ENCODE data around the gene ZBTB20.

ZBTB20 gene

DNA sequence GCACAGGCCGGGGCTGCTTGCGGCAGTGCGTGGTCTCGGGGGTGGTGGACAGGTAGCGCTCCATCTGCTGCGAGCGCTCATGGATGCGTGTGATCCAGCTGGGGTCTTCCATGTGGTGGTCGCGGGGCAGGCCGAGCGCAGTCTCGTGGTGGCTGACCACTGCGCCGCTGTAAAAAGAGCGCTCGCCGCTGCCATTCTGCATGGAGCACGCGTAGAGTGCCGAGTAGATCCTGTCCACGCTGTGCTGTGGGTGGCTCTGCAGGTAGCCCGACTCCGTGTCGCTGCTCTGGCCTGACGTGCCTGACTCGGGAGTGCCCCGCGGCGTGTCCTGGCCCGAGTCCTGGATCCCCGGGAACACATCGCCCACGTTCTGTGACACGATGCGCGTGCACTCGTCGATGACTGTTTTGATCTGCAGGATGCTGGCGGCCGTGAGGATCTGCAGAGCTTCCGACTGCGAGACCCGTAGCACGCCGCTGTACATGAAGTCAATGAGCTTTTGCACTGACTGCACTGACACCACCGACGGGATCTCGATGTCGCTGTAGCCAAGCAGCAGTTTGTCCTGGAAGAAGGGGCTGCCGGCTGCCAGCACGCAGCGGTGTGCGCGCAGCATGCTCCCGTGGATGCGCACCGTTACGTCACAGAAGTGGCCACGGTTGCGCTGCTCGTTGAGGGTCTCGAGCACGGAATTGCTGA is 795.8 kb downstream of the ZBTB20 start:
- no peak for DNase-seq

DNA sequence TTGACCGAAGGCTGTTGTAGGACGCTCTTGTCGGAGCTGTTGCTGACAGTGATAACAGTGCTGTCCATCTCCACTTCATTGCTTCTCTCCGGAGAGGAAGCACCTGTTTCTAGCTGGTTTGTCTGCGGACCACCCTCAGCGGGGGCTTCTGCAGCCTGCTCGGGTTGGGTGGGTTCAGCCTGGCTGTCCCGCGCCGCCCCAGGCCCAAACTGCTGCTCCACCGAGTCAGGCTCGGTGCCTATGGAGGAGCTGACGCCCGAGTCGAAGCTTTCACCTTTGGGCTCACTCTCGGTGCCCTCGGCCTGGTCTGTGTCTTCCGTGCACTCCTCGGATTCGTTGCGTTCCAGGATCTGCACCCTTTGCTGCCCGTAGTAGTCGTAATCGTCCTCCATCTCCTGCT is 796.4 kb downstream of the ZBTB20 start:
- DNase-seq: no peak

DNA sequence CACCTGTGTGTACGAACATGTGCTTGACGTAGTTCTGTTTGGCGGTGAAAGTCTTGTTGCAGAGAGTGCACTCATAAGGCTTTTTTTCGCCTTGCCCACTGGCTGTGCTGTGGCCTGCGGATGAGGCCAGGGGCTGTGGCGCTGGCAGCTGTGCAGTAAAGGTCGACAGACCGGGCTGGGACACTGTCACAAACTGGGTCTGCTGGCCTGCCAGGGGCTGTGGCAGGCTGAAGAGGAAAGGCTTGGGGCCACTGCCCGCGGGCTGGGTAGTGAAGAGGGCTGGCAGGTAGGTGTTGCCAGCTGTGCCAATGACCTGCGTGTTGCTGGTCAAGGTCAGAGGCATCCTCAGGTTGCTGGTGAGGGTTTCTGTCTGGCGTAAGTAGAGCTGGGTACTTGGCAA is 796.8 kb downstream of the ZBTB20 start:
- DNase-seq: no peak

DNA sequence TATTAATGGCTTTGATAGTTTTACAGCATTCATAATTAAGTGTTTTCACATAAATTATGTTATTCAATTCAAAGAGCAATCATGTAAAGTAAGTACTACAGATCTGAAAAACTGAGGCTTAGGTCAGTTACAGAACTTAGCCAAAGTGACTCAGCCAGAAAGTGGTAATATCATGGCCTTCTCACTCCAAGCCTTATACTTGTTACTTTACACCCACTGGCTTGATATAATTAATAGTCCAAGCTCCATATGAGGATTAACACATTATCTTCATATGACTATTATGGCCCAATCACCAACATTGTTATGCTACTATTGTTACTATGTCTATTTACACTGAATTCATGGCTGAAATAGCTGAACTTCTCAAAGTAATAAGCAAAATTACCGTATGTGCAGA is 802.6 kb downstream of the ZBTB20 start:
- no peak for DNase-seq

DNA sequence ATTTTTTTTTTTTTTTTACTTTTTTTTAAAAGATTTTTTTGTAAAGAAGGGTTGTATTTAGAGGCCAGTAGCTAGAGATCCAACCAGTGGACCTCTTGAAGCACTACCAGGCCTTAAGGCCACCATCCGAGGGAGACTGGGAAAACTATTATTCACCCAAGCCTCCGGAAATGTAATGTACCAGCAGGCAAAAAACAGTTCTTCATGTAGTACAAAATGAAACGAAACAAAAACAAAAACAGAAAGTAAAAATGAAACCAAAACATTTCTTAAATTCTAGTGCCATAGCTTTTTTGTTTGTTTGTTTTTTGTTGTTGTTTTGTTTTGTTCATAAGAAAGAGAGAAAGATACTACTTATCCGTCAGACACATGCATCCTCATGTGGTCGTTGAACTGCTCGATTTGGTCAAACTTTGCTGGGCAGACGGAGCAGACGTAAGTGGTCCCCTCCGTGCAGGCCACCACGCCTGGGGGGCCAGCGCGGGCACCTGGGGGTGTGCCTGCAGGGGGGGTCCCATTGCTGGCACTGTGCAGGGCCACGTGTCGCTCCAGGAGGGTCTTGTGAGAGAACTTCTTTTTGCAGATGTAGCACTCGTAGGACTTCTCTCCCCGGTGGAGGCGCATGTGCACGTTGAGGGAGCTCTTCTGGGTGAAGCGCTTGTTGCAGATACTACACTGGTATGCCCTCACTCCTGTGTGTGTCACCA is 808.3 kb downstream of the ZBTB20 start:
- DNase-seq: no peak

DNA sequence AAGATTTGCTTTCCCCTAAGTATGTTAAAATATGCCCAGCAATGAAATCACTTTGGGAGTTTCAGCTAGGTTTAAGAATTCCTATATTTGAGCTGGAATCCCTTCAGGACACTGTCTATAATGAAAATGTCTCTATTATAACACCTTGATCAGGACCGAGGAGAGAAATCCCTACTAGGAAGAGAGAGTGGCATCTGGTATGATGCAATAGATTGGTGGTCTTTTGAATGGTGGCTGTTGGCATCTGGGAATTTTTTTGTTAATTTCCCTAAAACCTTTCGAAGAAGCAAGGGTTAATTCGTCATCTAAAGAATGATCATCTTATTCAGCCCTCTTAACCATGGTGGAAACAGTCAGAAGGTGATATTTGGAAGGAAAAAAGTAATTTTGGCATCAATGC is 810.2 kb downstream of the ZBTB20 start:
- no peak for DNase-seq

DNA sequence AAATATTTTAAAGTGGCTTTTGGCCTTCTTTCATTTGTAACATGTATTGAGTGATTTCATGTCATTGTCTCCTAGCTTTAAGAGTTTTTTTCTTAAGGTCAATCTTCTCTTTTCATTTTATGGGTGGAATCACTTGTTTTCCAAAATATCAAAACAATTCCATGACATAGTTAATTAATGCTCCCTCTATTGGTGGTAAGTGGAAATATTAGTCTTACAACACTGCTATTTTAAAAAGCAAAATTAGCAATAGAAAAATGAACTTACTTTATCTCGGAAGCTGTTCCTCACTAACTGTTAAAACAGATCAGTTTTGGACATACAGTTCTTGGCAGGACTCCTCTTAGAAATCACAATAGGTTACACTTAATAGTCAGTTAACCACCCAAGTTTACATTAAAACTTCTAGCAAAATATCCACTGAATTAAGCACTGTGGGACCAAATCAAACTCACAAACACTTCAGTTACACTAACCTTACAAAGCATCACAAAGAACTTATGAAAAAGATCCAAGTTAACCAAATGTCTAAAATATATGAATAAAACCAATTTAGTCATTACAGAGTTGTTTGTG is 810.9 kb downstream of the ZBTB20 start:
- no peak for DNase-seq

DNA sequence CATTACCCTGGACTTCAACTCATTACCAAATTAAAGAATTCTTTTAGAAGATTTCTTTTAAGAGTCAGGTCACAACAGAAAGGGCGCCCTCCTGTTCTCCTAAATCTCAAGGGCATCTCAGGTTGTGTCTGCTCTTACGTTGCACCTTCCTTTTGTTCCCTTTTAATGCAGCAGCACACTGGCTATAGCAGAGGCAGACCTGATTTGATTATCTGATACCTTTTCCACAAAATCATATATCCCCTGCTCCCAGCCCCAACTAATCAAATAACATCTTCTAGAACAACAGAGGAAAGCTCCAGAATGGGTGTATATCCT is 813.2 kb downstream of the ZBTB20 start:
- no peak for DNase-seq

DNA sequence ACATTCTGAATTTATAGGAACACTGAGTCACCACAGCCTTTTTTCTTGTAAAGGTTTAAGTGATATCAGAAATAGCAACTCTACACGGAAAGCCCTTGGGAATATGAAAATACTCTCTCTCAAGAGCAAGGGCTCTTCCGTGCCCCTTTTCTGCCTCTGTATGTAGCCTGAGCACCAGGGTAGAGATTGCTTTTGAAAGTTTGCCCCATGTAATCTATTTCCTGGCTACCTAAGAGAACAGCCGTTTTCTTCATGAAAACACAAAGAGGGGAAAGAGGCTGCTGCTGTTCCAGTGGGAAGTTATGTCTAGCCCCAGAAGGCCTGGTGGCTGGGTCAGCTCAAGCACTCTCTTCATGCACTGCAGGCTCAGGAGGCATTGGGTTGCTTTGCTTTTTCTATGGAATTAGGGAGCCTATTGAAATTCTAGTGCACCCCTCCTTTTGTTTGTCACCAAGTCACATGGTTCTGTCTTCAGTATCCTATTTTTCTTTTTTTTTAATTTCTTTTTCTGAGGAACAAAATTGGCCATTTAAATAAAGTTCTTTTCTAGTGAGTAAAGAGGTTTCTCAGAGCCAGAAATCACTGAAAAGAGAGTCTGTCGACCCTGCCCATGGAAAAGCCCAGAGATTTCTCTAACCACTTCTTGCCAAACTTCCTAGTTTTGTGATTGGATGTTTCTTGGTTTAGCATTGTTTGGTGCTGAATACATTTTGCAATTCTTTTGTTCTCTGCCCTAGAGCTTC is 813.7 kb downstream of the ZBTB20 start:
- DNase-seq: no peak

DNA sequence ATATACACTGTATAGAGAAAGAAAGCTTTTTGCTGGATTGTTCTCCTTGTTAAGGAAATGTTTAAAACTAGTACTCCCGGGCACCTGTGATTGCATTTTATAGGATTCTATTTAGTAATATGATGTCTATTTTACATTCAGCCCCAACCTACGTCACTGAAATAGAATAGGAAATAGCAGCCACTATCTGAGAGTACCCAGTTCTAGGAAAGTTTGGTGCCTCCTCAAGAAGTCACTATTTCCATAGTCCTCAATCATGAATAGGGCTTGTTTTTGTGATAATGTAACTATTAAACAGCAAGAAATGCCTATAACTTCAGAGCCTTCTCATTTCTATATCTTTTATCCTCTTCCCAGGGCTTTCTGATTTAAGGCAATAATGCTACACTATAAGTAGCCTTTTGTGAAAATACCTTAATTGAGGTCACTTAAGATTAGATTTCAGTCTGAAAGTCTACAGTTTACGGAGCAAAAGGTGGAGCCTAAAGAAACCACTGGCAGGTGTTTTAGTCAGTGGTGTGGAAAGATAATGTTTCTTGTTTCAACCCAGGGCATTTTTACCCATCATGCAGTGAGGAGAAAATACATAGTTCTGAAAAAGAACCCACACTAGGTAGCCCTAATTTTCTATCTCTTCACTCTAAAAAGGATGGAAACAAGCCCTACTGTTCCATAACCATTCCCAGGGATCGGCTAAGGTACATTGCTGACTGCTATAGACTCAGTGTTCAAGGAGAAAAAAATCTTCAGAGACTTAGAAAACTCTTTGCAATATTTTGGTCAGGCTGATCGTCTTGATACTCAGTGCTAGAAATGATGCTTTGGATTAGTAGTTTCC is 814.5 kb downstream of the ZBTB20 start:
- DNase-seq: no peak

DNA sequence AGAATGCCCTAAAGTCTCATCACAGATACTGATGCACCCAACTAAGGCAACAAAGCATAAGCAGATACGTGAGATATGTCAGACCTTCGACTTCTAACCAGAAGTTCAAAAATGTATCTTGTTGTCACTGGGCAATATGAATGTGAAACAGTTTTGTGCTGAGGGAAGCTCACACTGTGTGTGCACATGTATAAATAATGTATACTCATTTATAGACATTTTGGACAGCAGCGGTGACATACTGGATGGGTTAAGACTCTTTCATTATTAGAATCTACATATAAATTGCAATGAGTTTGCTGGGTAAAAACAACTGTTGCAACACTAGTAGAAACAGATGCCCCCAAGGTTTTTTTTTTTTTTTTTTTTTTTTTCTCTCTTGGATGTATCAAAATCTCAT is 815.4 kb downstream of the ZBTB20 start:
- no peak for DNase-seq

DNA sequence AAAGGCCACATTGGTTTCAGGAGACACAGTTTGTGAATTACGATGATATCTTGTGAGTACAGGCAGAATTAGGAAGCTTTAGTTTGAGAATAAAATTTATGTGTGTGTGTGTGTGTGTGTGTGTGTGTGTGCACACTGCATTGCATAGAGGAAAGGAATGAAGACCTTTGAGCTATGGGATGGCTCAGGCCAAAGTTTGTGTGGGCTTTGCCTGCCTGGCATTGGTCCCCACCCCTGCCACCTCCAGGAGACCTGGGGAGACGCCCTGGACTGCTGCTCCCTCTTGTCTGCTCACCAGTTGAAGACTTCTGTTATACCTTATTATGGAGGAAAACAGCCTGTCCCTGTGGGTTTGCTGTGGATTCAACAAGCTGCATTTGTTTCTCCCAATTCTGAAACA is 816.1 kb downstream of the ZBTB20 start:
- no peak for DNase-seq

DNA sequence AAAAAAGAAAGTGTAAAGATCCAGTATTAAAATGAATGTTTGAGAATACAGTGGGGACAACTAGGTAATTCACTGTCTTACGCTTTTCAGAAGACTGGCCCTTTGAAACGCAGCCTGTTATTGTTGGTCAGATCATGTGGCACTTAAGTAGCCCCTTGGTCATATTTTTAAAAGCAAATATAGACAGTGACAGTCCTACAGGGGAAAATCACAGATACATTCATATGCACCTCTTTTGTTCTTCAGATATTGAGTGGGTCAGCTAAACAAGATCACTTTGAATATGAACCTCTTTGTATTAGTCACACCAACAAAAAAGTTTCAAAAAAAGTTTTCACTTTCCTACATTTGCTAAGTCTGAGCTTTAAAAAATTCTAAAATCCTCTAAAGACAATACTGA is 817.3 kb downstream of the ZBTB20 start:
- no peak for DNase-seq

DNA sequence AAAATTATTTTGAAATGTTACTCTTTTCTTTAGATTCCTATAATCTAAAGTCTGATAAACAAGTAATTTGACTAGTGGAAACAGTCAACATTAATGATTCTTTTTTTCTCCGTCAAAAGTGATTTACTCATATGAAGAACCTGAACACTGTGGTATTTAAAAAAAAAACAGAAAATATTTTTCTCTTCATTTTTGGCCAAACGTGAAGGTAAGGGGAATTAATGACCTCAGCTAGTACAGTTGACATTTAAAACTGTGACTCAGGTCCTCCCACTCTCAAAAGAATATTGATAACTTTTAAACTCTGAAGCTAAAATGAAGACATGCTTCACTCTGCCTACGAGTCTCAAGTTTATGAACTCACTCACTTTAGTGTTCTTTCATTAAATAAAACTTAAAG is 818.7 kb downstream of the ZBTB20 start:
- DNase-seq: no peak

DNA sequence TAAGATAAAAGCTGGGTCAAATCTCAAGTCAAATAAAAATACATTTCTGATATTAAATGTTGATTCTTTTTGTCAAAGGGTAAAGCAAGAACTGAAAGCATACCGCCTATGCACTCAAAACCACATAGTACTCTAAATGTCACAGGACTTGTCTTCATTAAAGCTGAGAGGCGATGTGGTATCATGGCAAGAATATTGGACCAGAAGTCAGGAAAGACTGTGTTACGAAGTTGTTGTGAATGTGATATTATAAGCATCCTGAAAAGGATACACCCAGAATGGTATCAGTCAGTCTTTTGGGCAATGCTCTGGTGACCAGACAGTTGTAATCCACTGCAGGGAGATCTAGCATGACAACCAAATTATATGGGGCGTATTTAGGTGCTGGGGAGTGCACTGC is 819.4 kb downstream of the ZBTB20 start:
- DNase-seq: no peak

DNA sequence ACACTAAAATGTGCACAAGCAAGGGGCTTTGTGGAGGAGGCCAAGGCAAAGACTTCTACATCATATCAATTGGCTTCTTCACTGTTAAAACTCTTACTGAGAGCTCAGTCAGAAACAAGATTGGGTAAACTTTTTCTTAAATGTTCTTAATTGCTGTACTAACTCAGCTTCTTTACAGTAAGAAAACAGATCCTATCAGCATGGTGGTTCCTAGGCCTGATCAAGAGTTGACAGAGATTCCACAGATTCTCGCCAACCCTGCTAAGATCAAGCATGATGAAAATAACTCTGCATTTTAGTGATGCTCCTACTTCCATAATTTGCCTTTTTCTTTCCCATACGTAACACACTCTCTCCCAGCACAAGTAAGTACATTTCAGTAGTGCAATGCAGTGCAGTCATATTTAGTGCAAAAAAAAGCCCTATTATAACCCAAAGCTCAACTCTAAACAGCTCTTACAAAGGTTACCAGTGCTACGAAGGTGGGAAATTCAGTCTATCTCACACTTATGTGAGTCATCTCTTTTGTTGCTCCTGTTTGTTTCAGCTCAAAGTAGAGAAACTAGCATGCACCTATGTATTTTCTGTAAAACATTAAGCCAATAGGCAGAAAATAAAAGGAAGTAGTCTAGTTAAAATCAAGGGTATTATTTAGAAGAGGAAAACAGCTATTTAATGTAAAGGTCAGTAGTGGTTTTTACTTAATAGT is 823.4 kb downstream of the ZBTB20 start:
- DNase-seq: no peak

DNA sequence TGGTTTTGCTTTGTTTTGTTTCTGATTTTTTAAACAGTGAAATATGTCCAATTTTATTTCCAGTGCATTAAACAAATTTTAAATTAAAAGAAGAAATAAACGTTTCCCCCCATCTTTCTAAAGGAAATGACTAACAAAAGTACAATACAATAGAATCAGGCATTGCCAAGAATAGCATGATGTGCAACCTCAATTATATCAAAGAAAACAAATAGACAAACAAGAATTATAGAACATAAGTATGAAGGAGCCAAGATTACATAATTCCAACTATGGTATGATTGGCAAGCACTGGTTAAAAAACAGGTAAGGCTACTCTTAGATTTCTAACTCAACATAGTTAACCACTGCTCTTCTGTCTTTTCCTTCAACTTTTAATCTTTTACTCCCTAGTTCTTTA is 826.8 kb downstream of the ZBTB20 start:
- no peak for DNase-seq

DNA sequence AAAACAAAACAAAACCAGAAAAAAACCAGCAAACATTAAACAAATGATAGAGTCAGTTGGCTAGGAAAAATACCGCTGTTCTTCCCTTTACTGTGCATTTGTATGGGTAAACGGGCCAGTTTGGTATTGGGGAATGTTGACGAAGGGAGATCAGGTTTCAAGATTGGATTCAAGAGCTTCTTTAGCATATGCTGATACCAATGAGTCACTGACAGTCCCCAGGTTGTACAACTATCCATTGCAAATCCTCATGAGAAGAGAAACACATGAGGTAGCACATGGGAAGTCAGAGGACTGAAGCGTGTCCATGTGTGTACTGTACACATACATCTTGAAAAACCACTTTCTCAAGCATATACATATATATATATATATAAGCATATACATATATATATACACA is 827.6 kb downstream of the ZBTB20 start:
- no peak for DNase-seq

DNA sequence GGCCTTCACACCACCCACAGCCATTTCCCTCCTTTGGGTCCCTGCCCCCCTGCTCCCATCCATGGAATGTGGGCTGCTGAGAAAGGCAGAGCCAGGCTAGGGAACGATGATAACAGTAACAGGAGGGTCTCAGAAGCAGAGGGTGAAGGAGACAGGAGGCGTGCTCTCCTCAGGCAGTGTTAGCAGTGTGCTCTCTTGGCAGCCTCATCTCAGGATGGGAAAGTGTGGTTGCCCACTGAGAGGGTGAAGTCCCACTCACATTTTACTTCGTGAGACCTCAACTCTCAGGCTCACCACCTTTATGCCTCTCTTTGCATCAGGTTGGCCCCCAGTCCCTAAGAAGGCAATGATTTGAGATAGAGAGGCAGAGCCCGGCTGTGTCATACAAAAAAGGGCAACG is 828.8 kb downstream of the ZBTB20 start:
- no peak for DNase-seq

DNA sequence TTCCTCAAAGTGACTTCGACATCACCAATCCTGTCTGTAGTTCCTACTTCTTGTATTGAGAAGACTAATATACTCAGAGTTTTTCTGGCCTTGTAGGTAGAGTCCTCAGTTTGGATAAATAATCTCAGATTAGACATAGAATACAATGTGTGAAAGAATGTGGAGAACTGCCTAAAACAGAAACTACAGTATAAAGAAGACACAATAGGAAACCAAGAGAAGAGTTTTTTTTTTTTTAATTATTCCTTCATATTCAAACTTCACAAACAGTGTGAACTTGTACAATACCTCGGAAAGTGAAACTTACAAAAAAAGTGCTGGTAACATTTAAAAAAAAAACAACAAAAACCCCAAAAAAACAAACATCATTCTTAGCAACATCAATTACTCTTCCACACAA is 832.8 kb downstream of the ZBTB20 start:
- DNase-seq: no peak

DNA sequence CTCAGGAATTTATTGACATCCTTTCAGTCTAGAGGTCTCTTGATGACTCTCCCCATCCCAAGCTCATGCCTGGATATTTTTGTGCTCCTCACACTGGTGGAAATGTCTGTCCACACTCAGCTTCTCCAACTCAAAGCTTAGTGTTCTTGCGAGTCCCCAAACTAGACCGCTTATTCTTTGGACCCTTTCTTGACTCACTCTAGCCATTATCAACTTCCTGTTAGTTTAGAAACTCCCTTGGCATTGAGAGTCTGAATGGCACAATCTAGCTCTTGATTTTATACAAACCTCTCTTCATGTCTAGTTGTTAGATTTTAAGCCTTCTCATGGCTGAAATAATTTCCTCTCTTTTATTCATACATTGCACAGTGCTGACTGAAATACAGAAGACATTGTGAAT is 833.7 kb downstream of the ZBTB20 start:
- DNase-seq: no peak

DNA sequence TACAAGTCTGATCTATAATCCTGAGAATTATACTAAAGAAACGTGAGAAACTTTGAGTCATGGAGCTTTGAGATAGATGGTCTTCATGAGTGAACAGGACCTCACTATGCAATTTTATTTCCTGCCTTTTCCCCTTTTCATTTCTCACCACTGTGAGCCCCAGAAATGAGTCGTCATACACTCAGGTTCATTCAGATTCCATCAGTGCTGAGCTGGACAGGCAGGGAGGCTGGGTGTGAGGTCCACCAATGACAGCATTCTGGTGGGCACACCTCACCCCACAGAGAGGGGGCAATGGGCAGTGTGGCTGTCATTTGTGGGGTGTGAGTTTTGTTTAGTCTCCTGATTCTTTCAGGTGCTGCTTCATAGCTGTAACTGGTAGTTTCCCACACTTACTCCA is 836.4 kb downstream of the ZBTB20 start:
- no peak for DNase-seq
